Activated T-cell treated with anti-CD3 and anti-CD28 coated beads, Interleukin-2, amount 50 U/mL, for 24 hours (primary cell): ENCODE data around the gene ACKR3.

ENCODE experiments used
- DNase-seq: peaks from one replicate; pipeline ENCODE4 v3.0.0-alpha.2; 2020
- H3K27ac Mint-ChIP-seq: 2 replicates; pipeline ENCODE4 v1.8.0; 2020; ENCODE audit warnings: mild to moderate bottlenecking, mixed read lengths
- H3K27me3 Mint-ChIP-seq: 2 replicates; pipeline ENCODE4 v1.8.0; 2020; ENCODE audit warnings: mixed read lengths
- H3K36me3 Mint-ChIP-seq: 2 replicates; pipeline ENCODE4 v1.8.0; 2020; ENCODE audit warnings: low read depth, mixed read lengths
- H3K4me1 Mint-ChIP-seq: 2 replicates; pipeline ENCODE4 v1.8.0; 2020; ENCODE audit warnings: low read depth, mixed read lengths
- H3K4me3 Mint-ChIP-seq: 2 replicates; pipeline ENCODE4 v1.8.0; 2020; ENCODE audit warnings: mild to moderate bottlenecking, moderate library complexity, mixed read lengths
- H3K9me3 Mint-ChIP-seq: 2 replicates; pipeline ENCODE4 v1.8.0; 2020; ENCODE audit warnings: mixed read lengths

Gene ACKR3

DNA sequence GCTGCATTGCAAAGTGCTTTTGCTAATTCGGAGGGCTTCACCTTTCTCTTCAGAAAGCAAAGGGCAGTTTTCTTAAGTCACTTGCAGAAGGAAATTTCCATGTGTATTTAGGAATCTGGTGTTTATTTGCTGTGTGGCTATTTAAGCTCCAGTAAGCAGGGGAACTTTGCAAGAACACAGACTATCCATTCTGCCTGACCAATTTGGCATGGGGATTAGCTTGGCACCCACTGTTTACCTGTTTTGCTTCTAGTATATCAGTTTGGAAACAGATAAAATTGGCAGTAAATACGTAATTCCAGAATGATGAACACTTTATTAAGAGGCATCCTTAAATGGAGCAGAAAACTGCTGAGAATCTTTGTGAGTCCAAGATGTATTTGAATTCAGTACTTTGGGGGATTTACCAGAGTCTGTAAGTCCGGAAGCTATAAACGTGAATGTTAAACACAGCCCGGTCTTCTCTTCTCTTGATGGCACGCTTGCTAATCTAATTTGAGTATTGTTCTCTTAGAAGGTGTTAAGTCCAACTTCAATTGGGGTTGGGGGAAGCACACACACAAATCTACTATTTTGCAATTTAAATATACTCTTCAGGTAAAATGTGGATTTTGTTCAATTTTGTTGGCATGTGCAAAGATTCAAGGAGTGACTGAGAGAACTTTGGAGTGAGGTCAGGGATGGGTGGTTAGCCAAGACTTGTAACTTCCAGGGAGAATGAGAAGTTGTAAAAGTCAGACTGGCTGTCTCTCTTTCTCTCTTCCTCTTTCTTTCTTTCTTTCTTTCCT, 650 bp downstream of the ACKR3 start:
- Mint-ChIP-seq H3K4me3 (no peak overlapping the region), H3K27me3 (peaks cover 3% of the 10 kb centered on the region), H3K4me1 (peaks cover 21% of the 10 kb centered on the region), H3K36me3 (no peaks in the 10 kb centered on the region), H3K9me3 (no peaks in the 10 kb centered on the region), H3K27ac (no peak overlapping the region)
- DNase-seq: no peak

GRCh38 chr2:236571145-236571544, 1.5 kb downstream of the ACKR3 start:
- DNase-seq: no peak
- Mint-ChIP-seq H3K27me3 (peaks cover 3% of the 10 kb centered on the region), H3K4me1 (peaks cover 21% of the 10 kb centered on the region), H3K9me3 (no peaks in the 10 kb centered on the region), H3K27ac (no peak overlapping the region), H3K36me3 (no peaks in the 10 kb centered on the region), H3K4me3 (no peak overlapping the region)

- H3K27me3 Mint-ChIP-seq: peaks cover 3% of the 10 kb centered on the region
- no peak overlapping the region for H3K4me3 Mint-ChIP-seq
- H3K36me3 Mint-ChIP-seq: peaks cover 6% of the 10 kb centered on the region
- peaks cover 21% of the 10 kb centered on the region for H3K4me1 Mint-ChIP-seq
- H3K9me3 Mint-ChIP-seq: no peaks in the 10 kb centered on the region
- DNase-seq: no peak
- no peak overlapping the region for H3K27ac Mint-ChIP-seq
Observed at GRCh38 chr2:236572482-236572881, 2.9 kb downstream of the ACKR3 start.

- Mint-ChIP-seq H3K4me3 (no peak overlapping the region), H3K9me3 (no peaks in the 10 kb centered on the region), H3K36me3 (peaks cover 6% of the 10 kb centered on the region), H3K27me3 (no peaks in the 10 kb centered on the region), H3K4me1 (peaks cover 17% of the 10 kb centered on the region), H3K27ac (no peak overlapping the region)
- no peak for DNase-seq
Observed at GRCh38 chr2:236573066-236573929, 3.7 kb downstream of the ACKR3 start.

DNA sequence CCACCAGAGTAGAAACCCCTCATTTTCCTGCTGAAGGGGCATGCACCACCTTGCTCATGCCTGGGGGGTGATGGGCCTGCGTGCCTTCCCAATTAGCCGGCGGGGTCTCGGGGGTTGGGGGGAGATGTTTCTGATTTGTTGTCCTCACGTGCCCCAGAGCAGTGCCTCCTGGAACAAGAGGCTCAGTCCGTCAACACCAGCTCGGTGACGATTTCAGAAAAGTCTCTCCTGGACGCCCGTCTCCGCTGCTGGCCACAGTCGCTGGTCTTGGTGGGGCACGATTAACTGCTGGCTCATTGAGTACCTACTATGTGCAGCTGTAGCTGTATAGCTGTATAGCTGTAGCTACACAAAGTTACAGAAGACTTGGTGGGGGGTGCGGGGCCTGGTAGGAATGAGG, 4.4 kb downstream of the ACKR3 start:
- Mint-ChIP-seq H3K4me1 (peaks cover 11% of the 10 kb centered on the region), H3K27ac (no peak overlapping the region), H3K4me3 (no peak overlapping the region), H3K27me3 (no peaks in the 10 kb centered on the region), H3K9me3 (no peaks in the 10 kb centered on the region), H3K36me3 (peaks cover 6% of the 10 kb centered on the region)
- no peak for DNase-seq

GRCh38 chr2:236574424-236575145, 5.0 kb downstream of the ACKR3 start:
- Mint-ChIP-seq H3K4me3 (no peak overlapping the region), H3K9me3 (no peaks in the 10 kb centered on the region), H3K36me3 (peaks cover 6% of the 10 kb centered on the region), H3K27me3 (no peaks in the 10 kb centered on the region), H3K27ac (no peak overlapping the region), H3K4me1 (peaks cover 6% of the 10 kb centered on the region)
- DNase-seq: no peak

DNA sequence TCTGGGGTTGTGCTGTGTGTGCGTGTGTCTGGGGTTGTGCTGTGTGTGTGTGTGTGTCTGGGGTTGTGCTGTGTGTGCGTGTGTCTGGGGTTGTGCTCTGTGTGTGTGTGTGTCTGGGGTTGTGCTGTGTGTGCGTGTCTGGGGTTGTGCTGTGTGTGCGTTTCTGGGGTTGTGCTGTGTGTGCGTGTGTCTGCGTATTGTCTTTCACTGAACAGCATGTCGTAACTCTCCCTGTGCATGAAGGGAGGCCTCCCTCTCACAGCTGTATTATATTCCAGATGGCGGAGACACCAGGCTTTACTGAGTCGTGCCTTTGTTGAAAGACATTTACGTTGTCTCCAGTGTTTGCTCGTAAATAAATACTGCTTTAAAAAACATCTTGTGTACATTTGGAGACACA, 5.9 kb downstream of the ACKR3 start:
- Mint-ChIP-seq H3K27ac (no peak overlapping the region), H3K4me3 (no peak overlapping the region), H3K4me1 (no peaks in the 10 kb centered on the region), H3K36me3 (peaks cover 14% of the 10 kb centered on the region), H3K27me3 (no peaks in the 10 kb centered on the region), H3K9me3 (no peaks in the 10 kb centered on the region)
- DNase-seq: no peak

DNA sequence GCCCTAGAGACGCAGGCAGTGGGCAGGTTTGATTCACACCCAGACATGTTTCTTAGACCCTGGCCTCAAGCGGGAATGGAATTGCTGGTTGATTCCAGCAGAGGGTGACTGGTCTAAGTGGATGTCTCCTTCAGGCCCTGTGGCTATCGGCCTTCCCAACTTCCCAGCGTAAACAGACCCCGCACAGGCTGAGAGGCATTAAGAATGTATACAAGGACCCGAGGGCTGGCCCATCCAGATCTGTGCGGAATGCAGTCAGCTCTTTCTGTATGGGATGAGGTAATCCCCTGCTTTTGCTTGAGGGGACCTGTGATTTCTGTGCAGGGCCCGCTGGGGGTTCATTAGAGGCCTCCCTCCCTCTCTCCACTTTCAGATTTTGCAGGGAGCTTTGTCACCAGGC, 6.5 kb downstream of the ACKR3 start:
- no peak overlapping the region for H3K4me3 Mint-ChIP-seq
- no peaks in the 10 kb centered on the region for H3K27me3 Mint-ChIP-seq
- no peaks in the 10 kb centered on the region for H3K9me3 Mint-ChIP-seq
- DNase-seq: no peak
- no peaks in the 10 kb centered on the region for H3K4me1 Mint-ChIP-seq
- peaks cover 19% of the 10 kb centered on the region for H3K36me3 Mint-ChIP-seq
- H3K27ac Mint-ChIP-seq: no peak overlapping the region

DNA sequence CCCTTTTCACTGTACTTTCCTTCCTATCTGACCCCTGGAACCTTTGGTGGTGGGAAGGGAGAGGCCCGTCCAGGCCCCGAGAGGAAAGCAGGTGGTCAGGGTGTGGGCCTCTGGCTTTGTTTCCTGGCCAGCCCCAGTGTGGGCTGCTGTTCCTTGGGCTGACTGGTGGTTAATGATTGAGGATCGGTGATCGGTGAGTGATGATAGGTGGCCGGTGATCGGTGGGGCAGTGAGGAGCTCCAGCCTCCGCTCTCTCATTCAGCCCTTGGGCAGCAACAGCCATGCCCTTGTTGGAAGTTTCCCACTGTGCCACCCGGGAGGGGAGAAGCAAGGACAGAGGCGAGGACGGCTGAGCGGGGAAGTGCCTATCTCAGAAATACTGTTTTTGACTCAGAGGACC, 7.3 kb downstream of the ACKR3 start:
- H3K36me3 Mint-ChIP-seq: peaks cover 25% of the 10 kb centered on the region
- no peak overlapping the region for H3K4me3 Mint-ChIP-seq
- no peaks in the 10 kb centered on the region for H3K9me3 Mint-ChIP-seq
- no peak overlapping the region for H3K27ac Mint-ChIP-seq
- no peaks in the 10 kb centered on the region for H3K4me1 Mint-ChIP-seq
- no peaks in the 10 kb centered on the region for H3K27me3 Mint-ChIP-seq
- DNase-seq: no peak

GRCh38 chr2:236577481-236578410, 8.1 kb downstream of the ACKR3 start:
- H3K4me3 Mint-ChIP-seq: no peak overlapping the region
- H3K27me3 Mint-ChIP-seq: no peaks in the 10 kb centered on the region
- no peaks in the 10 kb centered on the region for H3K4me1 Mint-ChIP-seq
- DNase-seq: no peak
- no peaks in the 10 kb centered on the region for H3K9me3 Mint-ChIP-seq
- H3K36me3 Mint-ChIP-seq: peaks cover 28% of the 10 kb centered on the region
- H3K27ac Mint-ChIP-seq: no peak overlapping the region

DNA sequence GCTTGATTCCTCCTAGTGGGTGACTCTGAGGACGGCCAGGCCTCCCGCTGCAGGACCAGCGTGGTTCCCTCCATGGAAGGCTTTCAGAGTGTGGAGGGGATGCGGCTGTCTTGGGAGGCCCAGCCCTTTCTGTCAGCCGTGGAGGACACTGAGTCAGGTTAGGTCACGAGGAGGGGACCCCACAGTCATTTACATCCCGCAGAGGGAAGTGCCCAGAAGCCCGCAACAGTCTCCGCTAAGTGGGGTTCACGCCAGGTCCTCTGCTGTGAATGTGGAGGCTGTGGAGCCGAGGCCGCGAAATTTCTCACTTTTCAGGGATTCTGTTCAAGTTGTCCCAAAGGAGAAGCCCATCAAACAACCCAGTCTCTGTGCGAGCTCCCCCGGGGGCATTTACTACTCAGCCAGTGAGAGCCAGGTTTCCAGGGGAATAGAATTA, 8.8 kb downstream of the ACKR3 start:
- H3K27me3 Mint-ChIP-seq: no peaks in the 10 kb centered on the region
- no peak for DNase-seq
- H3K4me3 Mint-ChIP-seq: no peak overlapping the region
- H3K9me3 Mint-ChIP-seq: no peaks in the 10 kb centered on the region
- no peaks in the 10 kb centered on the region for H3K4me1 Mint-ChIP-seq
- H3K27ac Mint-ChIP-seq: no peak overlapping the region
- H3K36me3 Mint-ChIP-seq: peaks cover 29% of the 10 kb centered on the region

DNA sequence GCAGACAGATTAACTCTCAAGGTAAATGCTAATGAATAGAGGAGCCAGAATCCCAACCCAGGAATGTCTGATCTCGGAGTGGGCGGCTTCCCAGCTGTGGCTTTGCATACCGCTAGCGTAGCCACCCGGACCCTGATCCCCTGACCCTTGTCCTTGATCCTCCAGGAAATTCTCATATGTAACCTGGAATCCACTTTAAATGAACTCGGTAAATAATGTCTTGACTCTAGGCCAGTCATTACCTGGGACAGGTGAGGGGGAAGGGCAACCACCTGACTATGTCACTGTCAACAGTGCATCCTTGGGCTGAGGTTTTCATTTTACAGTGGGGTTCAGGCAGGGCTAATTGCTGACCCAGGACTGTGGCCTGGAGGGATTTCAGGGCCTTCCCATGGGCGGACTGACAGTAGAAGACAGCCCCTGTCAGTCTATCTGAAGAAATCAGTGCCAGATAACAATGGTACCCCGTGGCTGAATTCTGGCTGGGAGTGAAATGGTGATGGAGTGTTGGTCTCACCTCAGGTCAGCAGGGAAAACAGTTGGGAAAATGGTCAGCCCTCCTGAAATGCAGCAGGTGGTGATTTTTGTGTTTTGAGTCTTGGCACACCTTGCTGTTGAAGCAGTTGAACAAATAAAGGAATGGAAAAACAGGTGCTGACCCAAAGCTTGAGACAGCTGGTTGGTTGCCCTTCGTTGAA, 9.6 kb downstream of the ACKR3 start:
- Mint-ChIP-seq H3K4me3 (no peak overlapping the region), H3K27me3 (no peaks in the 10 kb centered on the region), H3K27ac (no peak overlapping the region), H3K9me3 (no peaks in the 10 kb centered on the region), H3K36me3 (peaks cover 29% of the 10 kb centered on the region), H3K4me1 (no peaks in the 10 kb centered on the region)
- no peak for DNase-seq

- DNase-seq: no peak
- no peak overlapping the region for H3K4me3 Mint-ChIP-seq
Observed at GRCh38 chr2:236579746-236580315, 10.2 kb downstream of the ACKR3 start.

More at GRCh38 chr2:236579746-236580315, 10.2 kb downstream of the ACKR3 start:
- Mint-ChIP-seq H3K27me3 (no peaks in the 10 kb centered on the region), H3K27ac (no peak overlapping the region), H3K4me1 (no peaks in the 10 kb centered on the region), H3K9me3 (no peaks in the 10 kb centered on the region), H3K36me3 (peaks cover 29% of the 10 kb centered on the region)
